Activated gamma-delta T cell (primary cell): ENCODE data around the gene CADPS2.
"Not testable (repeated sequence)": the region's sequence is repeated elsewhere in the genome, so short reads cannot be mapped to it uniquely, and the experiment has no call there.

Experiments used
- DNase-seq: peaks from one replicate; lab custom pipeline; 2025; lab: John Stamatoyannopoulos, UW

The CADPS2 gene

DNA sequence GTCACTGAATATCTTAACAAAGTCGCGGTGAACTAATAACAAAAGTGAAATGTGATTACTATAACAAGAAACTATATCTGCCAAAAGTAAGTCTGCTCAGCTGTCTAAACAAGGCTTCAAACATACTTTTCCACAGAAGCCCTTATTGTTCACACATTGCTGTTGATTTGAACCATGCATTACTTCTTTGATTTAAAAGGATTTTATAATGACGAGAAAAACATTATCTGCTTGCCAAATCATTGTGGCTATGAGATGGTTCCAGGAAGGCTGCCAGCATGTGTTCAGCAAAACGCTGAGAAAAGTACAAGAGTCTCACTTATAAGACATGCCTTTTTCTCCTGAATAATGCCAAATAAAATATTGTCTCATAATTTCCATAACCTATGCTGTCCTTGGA lies 211.8 kb downstream of the CADPS2 start:
- DNase-seq: no peak

DNA sequence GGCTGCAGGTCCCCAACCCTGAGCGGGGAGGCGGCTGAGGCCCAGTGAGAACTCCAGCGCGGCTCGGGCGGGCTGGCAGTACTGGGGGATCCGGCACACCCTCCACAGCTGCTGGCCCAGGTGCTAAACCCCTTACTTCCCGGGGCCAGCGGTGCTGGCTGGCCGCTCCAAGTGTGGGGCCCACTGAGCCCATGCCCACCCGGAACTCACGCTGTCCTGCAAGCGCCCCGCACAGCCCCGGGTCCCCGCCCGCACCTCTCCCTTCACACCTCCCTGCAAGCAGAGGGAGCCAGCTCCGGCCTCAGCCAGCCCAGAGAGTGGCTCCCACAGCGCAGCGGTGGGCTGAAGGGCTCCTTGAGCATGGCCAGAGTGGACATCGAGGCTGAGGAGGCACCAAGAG lies 212.3 kb downstream of the CADPS2 start:
- DNase-seq: no peak

DNA sequence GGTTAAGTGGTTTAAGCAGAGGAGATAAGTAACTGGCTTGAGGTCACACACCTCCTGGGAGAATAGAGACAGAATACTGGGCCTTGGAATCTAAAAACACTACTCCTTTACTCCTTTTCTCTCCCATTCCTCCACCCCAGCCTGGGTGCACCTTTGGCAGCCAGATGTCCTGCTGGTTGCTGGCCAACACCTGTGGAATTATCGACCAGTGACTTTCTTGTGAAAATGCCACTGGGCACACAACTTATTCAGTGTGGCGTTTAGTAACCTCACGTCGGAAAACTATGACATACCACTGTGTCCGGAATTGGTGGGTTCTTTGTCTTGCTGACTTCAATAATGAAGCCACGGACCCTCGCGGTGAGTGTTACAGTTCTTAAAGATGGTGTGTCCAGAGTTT lies 213.7 kb downstream of the CADPS2 start:
- no peak for DNase-seq

DNA sequence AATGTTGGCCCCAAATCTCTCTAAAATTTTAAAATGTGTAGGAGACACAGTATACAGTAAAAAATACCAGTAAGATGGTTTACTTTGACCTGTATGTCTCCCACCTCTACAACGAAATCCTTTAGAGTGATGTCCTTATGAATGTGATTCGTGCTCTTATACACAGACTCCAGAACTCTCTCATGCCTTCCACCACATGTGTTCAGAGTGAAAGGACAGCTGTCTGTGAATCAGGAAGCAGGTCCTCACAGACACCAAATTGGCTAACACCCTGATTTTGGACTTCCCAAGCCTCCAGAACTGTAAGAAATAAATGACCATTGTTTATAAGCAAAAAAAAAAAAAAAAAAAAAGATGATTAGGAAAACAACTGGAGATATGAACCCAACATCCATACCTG lies 222.5 kb downstream of the CADPS2 start:
- DNase-seq: no peak

DNA sequence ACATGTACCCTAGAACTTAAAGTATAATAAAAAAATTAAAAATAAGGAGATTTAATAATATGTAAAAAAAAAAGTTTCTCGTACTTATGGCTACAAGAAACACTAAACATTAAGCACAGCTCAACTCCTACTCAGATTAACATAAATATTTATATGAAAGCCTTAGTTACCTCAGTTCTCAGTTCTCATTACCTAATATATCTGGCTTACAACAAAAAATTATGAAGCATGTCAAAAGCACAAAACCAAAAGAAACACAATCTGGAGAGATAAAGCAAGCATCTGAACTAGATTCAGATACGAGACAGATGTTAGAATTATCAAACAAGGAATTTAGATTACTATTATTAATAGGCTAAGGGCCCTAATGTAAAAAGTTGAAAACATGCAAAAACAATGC lies 227.4 kb downstream of the CADPS2 start:
- no peak for DNase-seq

DNA sequence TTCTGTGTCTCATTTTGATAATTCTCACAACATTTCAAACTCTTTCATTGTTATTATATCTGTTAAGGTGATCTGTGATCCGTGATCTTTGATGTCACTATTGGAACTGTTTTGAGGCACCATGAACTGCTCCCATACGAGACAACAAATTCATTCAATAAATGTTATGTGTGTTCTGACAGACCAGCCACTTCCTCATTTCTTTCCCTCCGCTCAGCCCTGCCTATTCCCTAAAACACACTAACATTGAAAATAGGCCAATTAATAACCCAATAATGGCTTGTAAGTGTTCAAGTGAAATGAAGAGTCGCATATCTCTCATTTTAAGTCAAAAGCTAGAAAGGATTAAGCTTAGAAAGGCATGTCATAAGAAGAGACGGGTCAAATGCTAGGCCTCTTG lies 232.6 kb downstream of the CADPS2 start:
- DNase-seq: no peak

DNA sequence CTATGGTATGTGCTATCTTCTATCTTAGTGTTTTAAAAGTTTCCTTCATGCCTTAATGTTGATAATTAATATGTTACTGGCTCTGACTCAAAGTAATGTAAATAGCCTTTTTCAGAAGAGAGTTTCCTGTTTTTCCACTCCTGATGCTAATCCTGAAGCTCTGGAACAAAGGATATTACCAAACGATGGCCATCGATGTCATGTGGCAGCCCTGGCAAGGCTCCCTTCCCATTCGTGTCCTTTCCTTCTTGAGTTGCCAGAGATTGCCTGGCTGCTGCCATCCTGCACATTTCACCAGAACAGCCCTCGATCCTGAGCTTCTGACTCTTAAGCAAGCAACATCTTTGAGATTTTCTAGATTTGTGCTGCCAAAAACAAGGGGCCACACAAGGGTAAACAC lies 233.4 kb downstream of the CADPS2 start:
- no peak for DNase-seq

DNA sequence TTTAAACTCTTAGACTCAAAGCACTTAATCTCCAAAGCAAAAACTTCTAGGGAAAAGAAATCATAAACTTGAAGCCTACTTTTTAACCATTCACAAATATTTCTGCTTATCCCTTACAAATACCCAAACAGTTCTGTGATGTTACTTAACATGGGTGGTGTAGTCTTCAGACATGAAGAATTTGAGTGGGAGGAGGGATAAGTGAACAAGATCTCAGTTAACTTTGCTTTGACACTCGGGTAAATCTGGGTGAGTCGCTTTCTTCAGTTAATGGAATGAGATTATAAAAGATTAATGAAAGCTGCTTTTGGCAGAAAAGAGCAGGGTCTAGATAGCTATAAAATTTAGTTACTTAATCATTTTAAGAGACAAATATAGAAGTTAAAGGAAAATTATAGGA lies 234.8 kb downstream of the CADPS2 start:
- DNase-seq: no peak

DNA sequence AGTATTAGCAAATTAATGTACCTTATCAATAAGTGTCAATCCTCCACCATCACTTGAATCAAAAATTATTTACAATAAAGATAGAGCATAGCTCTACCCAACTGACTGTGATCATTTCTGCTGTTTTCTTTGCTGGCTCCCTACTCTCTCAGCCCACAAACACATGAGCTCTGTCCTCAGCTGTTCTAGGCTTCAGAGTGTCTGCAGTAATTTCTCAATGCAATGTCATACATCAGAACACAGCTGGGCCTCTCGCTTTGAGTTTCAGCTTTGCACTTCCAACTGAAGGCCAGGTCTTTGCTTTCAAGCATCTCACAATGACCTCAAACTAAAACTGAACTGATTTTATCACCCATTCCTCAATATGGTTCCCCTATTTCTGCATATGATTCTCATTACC lies 243.0 kb downstream of the CADPS2 start:
- no peak for DNase-seq

DNA sequence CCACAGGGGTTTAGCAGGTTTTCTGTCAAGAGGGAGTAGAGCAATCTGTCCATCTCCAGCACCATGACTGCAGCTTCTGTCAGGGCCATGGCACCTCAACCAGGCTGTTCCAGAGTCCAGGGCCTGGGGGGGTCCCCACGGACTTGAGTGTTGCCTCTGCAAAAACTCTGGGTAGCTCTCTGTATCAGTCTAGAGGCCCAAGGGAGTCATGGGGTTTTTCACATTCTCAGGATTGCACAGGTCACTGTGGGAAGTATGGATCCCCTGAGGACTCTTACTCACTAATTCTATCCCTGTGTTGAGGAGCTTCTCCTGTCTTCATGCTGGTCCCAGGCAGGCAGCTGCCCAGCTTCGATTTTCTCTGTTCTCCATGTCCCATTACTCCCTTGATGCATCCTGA lies 247.8 kb downstream of the CADPS2 start:
- no peak for DNase-seq

DNA sequence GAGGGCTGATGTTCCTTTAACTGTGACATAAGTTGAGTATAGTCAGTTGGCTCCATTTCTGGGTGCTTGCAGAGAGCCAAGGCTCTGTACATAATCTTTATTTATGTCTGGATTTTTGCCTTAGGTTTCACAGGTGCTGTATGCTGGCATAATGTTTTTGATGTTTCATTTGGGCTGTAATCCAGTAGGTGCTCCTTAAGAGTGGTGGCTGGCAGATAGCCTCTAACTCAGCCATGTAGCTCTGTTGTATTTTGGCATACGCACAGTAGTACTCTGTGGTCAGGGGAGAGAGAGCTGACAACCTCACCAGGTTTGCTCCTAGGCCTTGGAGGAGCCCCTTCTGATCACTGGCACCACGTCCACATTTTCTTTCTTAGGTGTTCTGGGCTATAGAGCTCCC lies 248.5 kb downstream of the CADPS2 start:
- DNase-seq: no peak

DNA sequence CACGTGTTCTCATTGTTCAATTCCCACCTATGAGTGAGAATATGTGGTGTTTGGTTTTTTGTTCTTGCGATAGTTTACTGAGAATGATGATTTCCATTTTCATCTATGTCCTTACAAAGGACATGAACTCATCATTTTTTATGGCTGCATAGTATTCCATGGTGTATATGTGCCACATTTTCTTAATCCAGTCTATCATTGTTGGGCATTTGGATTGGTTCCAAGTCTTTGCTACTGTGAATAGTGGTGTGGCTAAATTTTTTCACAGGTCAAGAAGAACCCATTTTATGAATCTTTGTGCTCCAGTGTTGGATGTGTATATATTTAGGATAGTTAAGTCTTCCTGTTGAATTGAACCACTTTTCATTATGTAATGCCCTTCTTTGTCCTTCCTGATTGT lies 250.8 kb downstream of the CADPS2 start:
- not testable (repeated sequence) for DNase-seq

DNA sequence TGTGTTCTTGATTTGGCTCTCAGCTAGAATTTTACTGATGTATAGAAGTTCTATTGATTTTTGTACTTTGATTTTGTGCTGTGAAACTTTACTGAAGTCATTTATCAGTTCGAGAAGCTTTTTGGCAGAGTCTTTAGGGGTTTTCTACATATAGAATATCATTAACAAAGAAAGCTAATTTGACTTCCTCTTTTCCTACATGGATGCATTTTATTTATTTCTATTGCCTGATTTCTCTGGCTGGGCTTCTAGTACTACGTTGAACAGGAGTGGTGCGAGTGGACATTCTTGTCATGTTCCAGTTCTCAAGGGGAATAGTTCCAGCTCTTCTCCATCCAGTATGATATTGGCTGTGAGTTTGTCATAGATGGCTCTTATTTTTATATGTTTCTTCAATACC lies 252.8 kb downstream of the CADPS2 start:
- no peak for DNase-seq

DNA sequence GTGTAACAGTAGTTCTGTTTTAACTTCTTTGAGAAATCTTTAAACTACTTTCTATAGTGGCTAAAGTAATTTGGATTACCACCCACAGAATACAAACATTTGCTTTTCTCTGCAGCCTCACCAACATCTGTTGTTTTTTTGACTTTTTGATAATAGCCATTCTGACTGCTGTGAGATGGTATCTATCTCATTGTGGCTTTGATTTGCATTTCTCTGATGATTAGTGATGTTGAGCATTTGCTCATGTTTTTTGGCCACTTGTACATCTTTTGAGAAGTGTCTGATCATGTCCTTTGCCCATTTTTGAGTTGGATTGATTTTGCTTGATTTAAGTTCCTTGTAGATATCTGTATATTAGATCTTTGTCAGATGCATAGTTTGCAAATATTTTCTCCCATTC lies 254.0 kb downstream of the CADPS2 start:
- DNase-seq: no peak

DNA sequence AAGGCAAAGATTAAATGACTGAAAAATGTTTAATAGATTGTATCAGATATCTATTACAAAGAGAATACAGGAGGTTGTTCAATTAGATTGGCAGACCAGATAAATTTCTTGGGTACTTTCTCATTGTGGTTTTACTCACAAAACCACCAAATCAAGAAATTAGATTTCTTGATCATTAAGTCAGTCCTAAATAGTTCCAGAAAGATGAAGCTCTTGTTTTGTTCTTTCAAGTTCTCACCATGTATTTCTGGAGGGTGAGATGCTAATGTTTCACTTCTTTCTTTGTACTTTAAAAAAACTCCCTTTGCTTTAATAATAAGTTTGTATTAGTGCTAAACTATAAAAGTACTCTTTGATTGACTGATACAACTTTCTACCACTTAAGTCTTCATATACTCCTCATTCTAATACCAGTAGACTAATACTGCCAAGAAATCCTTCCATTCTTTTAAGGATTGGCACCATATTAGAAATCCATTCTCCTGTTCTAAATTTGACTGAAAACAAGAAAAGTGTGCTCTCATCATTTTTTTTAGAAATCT lies 256.8 kb downstream of the CADPS2 start:
- no peak for DNase-seq

DNA sequence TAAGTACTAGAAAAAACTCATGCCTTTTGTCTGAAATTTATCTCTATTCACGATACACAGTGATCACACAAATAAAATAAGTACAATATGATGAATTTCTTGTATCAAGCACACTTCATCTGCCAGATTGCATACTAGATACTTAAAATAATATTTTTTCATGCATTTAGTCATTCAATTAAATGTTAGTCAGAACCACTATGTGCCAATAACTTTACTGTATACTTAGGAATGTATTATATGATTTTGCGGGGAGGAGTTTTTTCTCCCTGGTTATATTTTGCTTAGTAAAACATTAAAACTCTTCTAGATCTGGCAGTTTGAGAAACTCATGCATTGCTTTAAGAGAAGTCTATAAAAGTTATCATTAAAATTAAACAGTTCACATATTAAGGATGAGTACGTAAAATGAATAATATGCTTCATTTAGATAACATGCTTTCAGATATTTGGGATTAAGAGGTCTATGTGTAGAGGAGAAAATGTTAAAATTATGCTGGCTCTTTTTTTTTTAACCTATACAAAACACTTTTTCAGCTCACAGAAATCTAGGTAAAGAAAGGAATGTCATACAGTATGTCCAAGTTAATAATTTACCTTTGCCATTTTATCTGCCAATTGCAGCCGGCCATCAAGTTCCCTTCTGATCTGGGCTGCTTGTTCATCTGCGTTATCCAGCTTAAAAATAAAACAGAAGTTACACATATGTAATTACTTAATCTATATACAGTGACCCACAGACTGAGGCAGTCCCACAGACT lies 257.4 kb downstream of the CADPS2 start:
- DNase-seq: no peak

DNA sequence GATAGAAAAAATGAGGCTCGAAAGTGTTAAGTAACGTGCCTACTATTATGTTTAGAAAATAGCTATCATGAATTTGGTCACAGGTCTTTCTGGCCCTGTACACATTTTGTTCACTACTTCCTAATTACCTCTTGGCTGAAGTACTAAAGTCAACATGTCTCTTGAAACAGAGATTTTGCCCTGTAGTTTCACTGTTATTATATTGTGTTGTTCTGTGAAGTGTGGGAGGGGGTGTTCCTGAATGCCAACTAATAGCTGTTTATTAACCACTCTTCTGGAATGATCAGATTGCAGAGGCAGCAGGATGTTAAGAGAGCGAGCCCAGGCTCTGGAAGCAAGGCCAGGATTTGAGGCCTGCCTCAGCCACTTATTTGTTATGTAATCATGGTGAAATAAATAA lies 259.5 kb downstream of the CADPS2 start:
- no peak for DNase-seq

DNA sequence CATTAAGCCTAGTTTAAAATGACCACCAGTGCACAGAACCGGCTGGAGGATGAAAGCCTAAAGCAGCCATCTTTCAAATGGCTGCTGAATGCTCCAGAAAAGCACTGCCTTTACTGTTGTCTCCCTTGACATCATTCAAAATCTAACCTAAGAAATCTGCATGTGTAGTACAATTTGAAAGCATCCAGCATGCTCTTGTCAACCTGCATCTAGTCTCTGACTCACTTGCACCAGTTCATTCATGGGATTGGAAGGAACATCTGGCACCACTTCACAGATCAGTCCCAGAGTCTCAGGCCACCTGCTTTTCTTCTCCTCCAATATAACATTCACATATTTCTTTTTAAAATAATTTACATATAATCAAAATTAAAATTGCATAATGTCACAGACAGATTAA lies 263.6 kb downstream of the CADPS2 start:
- no peak for DNase-seq

DNA sequence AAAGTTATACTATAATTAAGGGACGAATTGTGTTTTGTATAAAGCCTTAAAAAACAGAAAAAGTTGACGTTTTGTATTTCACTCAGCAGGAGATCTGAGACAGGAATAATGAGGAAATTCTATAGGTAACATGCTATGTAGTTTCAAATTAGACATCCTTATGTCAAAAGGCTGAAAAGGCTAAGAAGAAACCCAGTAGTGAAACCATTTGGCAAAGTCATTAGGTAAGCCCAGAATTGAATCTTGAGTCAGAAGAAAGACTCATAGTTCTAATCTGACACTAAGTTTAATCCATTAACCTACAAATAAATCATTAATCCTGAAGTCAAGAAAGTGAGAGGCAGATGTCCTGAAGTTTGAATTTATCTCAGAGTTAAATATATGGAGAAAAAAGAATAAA lies 266.6 kb downstream of the CADPS2 start:
- no peak for DNase-seq

DNA sequence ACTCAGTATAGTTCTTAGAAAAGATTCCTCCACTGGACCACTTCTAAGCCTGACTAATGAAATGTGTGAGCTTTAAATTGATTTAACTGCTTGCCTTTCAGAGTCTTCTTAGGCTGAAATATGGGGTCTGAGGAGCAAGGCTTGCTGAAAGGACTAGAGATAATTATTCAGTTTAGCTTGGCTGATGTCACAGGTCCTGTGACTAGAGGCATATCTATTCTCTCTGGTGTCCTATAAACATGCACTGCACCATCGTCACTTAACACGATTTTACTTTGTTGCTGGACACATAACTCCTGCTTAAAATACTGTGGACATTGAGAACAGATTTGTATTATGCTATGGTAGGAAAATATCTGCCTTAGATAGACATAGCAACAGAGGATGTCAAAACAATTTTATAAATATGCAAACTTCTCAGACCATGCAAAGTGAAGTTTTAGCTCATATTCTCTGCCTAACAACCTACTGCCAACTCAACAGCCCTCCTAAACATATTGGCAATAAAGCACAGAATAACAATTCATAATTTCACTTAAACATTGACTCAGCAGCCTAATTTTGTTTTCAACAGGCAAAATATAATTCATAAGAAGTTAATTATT lies 267.6 kb downstream of the CADPS2 start:
- DNase-seq: no peak

DNA sequence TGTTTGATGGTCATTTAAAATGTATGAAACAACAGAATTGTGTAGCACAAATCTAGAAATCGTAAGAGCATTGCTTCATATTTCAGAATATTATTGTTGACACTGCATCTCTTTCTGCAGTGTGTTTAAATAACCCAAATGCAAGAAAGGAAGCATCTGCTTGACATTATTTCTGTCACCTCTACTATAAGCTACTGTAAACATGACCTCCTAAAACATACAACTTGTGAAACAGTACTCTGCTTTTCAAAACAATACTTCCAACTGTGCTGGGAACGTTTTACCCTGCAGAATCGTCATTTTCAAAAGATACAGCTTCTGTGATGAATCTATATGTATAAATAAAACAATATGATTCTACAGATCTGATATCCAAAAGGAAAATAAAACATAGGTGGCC lies 269.3 kb downstream of the CADPS2 start:
- no peak for DNase-seq

DNA sequence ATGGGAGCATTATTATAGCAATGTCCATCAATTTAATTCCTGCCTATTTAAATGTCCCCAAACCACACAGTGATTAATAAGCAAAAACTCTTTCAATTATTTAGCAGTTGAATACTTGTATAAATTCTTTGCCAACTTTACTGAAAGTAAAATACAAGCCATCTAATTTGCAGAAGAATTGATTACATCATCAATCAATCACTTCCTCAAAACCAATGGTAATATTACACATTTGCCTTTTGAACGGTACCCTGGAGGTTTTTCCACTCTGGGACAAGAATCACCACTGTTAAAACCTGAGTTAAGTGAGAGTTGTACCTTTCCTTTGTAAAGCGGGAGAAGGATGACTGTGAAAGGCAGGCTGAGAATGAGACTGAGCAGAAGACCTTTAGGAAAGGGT lies 280.3 kb downstream of the CADPS2 start:
- DNase-seq: no peak

DNA sequence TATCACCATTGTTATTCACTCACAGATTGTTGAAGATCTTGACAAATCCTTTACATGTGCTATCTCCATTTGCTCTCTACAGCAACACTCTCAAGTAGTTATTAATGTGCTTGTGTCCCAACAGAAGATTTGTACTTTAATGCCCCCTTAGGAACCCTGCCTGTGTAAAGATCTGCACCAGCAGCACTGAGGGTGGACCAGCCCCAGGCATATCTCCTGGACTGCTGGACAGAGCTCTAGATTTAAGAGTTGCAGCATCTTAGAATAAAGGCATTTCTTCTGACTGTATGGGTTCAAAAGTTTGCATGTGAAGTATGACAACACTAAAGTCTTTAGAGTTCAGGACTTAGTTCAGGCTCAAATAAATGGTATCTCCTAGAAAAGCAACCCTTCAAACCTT lies 282.0 kb downstream of the CADPS2 start:
- DNase-seq: no peak

DNA sequence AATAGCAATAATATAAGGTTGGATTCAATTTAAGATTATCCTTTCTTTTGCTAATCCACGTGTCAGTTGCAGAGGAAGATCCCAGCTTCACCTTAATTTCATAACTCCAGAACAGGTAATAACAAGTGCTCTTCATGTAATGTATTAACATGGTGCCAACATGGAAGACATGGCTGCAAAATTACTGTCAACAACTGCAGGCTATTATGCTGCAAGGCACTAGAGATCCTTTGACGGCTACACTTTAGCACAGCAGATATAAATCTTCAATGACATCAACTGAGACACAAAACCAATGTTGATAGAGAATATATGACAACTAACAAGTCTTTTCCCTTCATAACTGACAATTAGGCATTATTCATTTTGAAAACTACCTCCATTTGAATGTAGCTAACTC lies 283.5 kb downstream of the CADPS2 start:
- DNase-seq: no peak
